Rectal smooth muscle tissue (tissue), 1 donor: Measurements from ENCODE around the gene FBXL7.

Experiments used
- H3K27ac ChIP-seq: one replicate; pipeline ENCODE4 v1.7.0; 2013; ENCODE audit warnings: low read depth, low read length, inconsistent platforms
- H3K27me3 ChIP-seq: one replicate; pipeline ENCODE4 v1.7.0; 2013; ENCODE audit warnings: low read length; ENCODE audit not compliant: control insufficient read depth, insufficient read depth
- H3K36me3 ChIP-seq: one replicate; pipeline ENCODE4 v1.7.0; 2013; ENCODE audit warnings: low read length; ENCODE audit not compliant: control insufficient read depth, insufficient read depth
- H3K4me1 ChIP-seq: one replicate; pipeline ENCODE4 v1.7.0; 2013; ENCODE audit warnings: low read length; ENCODE audit not compliant: control insufficient read depth, insufficient read depth
- H3K4me3 ChIP-seq: one replicate; pipeline ENCODE4 v1.7.0; 2013; ENCODE audit warnings: low read length
- H3K9ac ChIP-seq: one replicate; pipeline ENCODE4 v1.7.0; 2013; ENCODE audit warnings: low read length

FBXL7 gene

GRCh38 chr5:15483351-15484097, 16.5 kb upstream of the FBXL7 start:
- no peak overlapping the region for H3K27ac ChIP-seq
- H3K4me3 ChIP-seq, result no peak overlapping the region
- H3K9ac ChIP-seq, result no peak overlapping the region
- no peaks in the 10 kb centered on the region for H3K4me1 ChIP-seq
- no peaks in the 10 kb centered on the region for H3K27me3 ChIP-seq
- no peaks in the 10 kb centered on the region for H3K36me3 ChIP-seq

GRCh38 chr5:15487228-15487627, 12.8 kb upstream of the FBXL7 start:
- no peak overlapping the region for H3K9ac ChIP-seq
- no peaks in the 10 kb centered on the region for H3K4me1 ChIP-seq
- no peak overlapping the region for H3K27ac ChIP-seq
- no peak overlapping the region for H3K4me3 ChIP-seq
- no peaks in the 10 kb centered on the region for H3K27me3 ChIP-seq
- H3K36me3 ChIP-seq, result no peaks in the 10 kb centered on the region

- H3K4me3 ChIP-seq, result no peak overlapping the region
- no peaks in the 10 kb centered on the region for H3K36me3 ChIP-seq
- no peak overlapping the region for H3K9ac ChIP-seq
- H3K4me1 ChIP-seq, result no peaks in the 10 kb centered on the region
- no peak overlapping the region for H3K27ac ChIP-seq
- no peaks in the 10 kb centered on the region for H3K27me3 ChIP-seq
These were observed 10.3 kb upstream of the FBXL7 start for GRCh38 chr5:15489571-15490235.

DNA sequence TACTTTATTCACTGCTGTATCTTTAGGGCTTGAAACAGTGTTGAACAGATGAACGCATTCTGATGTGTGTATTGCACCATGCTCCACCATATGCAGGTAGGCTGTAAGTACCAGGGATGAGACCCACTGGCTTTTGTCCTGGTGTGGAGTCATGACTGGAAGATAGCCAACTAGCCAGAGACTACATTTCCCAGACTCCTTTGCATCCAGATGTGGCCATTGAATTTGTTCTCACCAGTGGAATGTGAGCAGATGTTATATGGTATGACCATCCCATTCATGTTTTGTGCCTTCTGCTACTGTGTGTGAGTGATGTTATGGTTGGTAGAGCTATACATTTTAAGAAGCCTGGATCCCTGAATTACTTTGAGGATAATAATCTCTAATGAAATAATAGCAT, 7.4 kb upstream of the FBXL7 start:
- Histone ChIP-seq H3K9ac (no peak overlapping the region), H3K36me3 (no peaks in the 10 kb centered on the region), H3K27ac (no peak overlapping the region)

DNA sequence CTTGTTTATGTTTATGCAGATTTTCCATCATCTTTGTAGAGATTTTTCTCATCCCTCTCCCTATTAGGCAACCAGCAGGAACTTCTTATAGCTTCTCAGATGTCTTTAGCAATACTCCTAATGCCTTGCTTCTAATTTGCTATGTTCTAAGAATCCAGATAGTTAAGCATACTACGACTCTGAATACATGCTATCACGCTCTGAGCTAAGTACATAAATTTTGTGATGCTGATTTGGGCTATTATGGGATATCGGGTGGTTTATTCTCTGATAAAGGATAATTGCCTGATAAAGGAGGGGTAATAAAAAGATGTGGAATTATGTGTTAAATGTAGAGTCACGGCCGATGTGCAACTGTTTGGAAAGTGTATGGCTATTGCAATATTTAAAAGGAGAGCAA, 6.5 kb upstream of the FBXL7 start:
- no peak overlapping the region for H3K27ac ChIP-seq
- no peaks in the 10 kb centered on the region for H3K27me3 ChIP-seq
- H3K4me1 ChIP-seq, result no peaks in the 10 kb centered on the region
- H3K4me3 ChIP-seq, result no peak overlapping the region
- H3K9ac ChIP-seq, result no peak overlapping the region
- H3K36me3 ChIP-seq, result no peaks in the 10 kb centered on the region

More for the DNA sequence above, 7.4 kb upstream of the FBXL7 start:
- no peaks in the 10 kb centered on the region for H3K4me1 ChIP-seq
- no peak overlapping the region for H3K4me3 ChIP-seq
- H3K27me3 ChIP-seq, result no peaks in the 10 kb centered on the region

DNA sequence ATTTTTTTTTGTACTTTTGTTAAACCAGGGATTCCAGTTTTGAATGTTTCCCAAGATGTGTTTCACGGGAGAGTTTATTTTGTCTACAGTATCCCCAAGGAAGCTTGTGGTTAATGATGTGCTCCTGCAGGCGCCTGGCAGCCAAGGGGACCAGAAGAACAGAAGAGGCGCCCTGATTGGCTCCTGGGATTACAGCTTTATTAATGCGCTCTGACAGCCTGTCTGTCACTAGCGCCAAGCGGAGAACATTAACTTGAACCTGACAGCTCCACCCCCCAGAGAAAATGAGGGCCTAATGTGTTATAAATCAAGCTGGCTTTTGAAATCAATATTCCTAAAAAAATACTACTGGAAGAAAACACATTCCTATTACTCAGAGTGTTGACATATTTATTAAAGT, 5.0 kb upstream of the FBXL7 start:
- Histone ChIP-seq H3K27me3 (no peaks in the 10 kb centered on the region), H3K36me3 (no peaks in the 10 kb centered on the region), H3K9ac (no peak overlapping the region), H3K4me3 (no peak overlapping the region), H3K4me1 (no peaks in the 10 kb centered on the region), H3K27ac (no peak overlapping the region)

GRCh38 chr5:15496886-15497285, 3.1 kb upstream of the FBXL7 start:
- Histone ChIP-seq H3K27me3 (no peaks in the 10 kb centered on the region), H3K27ac (no peak overlapping the region), H3K4me1 (no peaks in the 10 kb centered on the region), H3K36me3 (no peaks in the 10 kb centered on the region), H3K4me3 (no peak overlapping the region), H3K9ac (no peak overlapping the region)

DNA sequence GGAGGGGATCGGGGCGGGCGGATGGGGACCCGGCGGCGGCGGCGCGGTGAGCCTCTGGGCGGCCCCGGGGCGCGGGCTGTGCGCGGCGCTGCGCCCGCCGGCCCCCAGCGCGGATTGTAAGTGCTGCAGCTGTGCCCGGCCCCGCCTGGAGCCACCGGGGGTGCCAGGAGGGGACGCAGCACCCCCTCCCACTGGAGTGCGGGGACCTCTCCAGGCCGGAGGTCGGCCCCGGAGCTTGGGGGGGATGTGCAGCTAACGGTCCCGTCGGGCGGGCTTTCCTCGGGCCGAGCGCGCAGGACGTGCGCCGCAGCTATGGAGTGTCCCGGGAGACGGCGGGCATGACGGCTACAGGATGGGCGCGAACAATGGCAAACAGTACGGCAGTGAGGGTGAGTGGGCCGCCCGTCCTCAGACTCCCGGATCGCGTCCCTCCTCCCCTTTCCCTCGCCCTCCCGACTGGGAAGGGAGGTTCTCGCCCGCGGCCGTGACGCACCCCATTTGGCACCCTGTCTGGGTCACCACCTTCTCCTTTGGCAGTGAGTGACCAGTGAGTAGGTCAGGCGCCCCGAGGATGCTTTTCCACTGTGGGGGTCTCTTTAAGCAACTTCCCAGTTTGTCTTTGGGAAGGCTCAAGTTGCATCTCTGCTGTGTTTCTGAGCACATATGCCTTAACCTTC, 483 bp downstream of the FBXL7 start:
- Histone ChIP-seq H3K36me3 (no peaks in the 10 kb centered on the region), H3K27ac (peak overlapping the region; percentile 59), H3K4me3 (peak overlapping the region; percentile 81), H3K4me1 (peaks cover 9% of the 10 kb centered on the region), H3K9ac (peak overlapping the region; percentile 3), H3K27me3 (no peaks in the 10 kb centered on the region)

DNA sequence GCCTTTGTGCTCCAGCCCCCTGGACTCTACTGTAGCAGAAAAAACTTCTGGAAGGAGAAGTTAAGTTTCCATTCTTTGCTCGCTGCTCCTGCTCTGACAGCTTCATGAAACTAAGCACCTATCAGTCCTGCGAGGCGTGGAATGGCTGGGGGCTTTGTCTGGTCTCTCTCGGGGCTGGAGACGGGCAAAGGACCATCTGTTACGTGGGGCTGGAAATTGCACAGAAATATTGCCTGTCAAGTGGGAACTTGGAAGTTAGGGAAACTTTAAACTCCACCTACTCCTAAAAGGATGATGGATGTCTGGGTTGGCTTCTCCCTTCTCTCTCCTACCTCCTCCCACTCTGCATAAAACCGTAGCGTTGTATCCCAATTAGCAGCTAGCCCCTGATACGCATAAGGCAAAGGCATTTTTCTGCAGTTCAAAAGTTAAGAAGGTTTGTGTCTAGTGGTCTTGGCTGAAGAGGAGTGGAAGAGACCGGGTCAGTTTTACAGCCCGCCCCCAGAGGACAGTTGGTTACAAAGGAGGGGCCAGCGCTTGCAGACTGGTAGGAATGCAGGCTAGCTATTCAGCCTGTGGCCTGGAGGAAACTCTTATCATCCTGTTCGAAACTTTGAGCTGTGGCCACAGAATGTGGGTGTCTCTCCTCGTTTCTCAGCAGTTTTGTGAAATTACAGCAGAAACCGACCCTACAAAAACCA, 1.3 kb downstream of the FBXL7 start:
- Histone ChIP-seq H3K27ac (peak overlapping the region; percentile 59), H3K27me3 (no peaks in the 10 kb centered on the region), H3K4me3 (peak overlapping the region; percentile 81), H3K36me3 (no peaks in the 10 kb centered on the region), H3K4me1 (peaks cover 9% of the 10 kb centered on the region), H3K9ac (no peak overlapping the region)

DNA sequence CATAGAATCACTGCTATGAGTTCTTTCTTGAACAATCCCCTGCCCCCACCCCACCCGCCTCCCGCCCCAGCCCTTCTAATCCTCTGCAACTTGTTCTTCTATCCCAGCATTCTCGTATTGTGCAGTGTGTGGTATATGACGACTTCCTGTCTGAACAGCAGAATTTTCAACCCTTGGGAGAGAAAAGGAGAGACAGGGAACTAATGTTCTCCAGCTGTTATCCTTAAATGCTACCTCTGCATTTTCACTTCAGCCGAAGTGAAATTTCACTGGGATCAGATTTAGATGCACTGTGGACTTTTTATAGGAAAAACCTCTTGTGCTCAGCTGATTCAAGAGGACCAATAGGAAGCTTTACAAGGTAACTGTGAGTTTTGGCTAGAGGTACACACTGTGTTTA, 2.2 kb downstream of the FBXL7 start:
- H3K27ac ChIP-seq, result no peak overlapping the region
- H3K4me3 ChIP-seq, result no peak overlapping the region

DNA sequence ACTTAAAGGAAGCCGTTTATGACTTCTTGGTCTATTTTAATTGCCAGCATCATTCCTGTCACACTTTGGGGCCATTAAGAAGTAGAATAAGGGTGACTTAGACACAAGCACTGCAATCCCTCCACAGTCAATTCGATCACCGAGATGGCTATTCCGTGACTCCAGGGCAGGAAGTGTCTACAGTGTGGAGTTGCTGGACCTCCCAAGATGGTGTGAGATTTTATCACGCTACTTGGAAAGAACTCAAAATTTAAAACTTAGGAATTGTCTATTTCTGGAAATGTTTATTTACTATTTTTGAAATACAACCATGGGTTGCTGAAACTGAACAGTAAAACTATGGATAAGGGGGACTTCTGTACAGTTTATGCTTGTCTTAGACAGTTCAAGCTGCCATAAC, 6.2 kb downstream of the FBXL7 start:
- H3K4me1 ChIP-seq, result peaks cover 9% of the 10 kb centered on the region
- H3K36me3 ChIP-seq, result no peaks in the 10 kb centered on the region
- H3K9ac ChIP-seq, result no peak overlapping the region

More for the DNA sequence above, 2.2 kb downstream of the FBXL7 start:
- no peaks in the 10 kb centered on the region for H3K36me3 ChIP-seq
- no peak overlapping the region for H3K9ac ChIP-seq
- H3K27me3 ChIP-seq, result no peaks in the 10 kb centered on the region
- peaks cover 9% of the 10 kb centered on the region for H3K4me1 ChIP-seq

DNA sequence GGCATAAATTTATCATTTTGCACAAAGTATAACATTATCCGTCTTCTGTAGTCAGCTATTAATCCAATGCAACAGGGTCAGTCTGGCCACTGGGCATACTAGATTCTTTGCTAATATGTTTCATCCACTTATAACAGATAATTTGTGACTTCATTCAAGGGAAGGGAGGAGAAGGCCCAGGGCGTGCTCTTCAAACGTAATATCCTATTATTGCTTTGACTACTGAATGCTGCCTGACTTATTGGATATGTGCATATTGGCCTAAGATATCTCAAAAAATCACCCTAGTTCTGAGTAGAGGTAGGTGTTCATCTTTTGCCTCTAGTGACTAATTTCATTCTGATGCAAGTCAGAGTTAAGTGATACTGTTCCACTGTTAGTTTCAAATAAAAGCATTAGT, 6.9 kb downstream of the FBXL7 start:
- Histone ChIP-seq H3K27me3 (no peaks in the 10 kb centered on the region), H3K9ac (no peak overlapping the region), H3K36me3 (no peaks in the 10 kb centered on the region), H3K4me3 (no peak overlapping the region), H3K4me1 (peaks cover 9% of the 10 kb centered on the region), H3K27ac (no peak overlapping the region)

More for the DNA sequence above, 6.2 kb downstream of the FBXL7 start:
- no peak overlapping the region for H3K4me3 ChIP-seq
- H3K27me3 ChIP-seq, result no peaks in the 10 kb centered on the region
- no peak overlapping the region for H3K27ac ChIP-seq
